Endothelial cell of umbilical vein (primary cell): ENCODE data around the gene BCL11B. TPM values are rescaled to one million over a fixed set of nuclear protein-coding genes. Genes with fewer than 3 reads are reported as not detected.

ENCODE experiments used
- BruUV-seq: library from RNA; stranded (reverse); fragments of 400-500 nt; replicated peaks from 2 replicates; lab custom pipeline; 2021; lab: Mats Ljungman, UMichigan
- CTCF ChIA-PET: fragments of 300-600, 350-600 bp; sonication (Branson Sonifier 250); formaldehyde crosslinking; loops from one replicate; lab custom pipeline; 2021; ENCODE audit warnings: antibody characterized with exemption, inconsistent platforms; lab: Charles Lee
- POLR2A ChIA-PET: fragments of 300-600, 350-600 bp; sonication (Branson Sonifier 250); formaldehyde crosslinking; loops from one replicate; lab custom pipeline; 2021; ENCODE audit warnings: antibody characterized with exemption, inconsistent platforms; lab: Charles Lee
- DNase-seq: peaks from one replicate; pipeline ENCODE4 v3.0.0-alpha.2; 2011; ENCODE audit warnings: low read depth, low spot score
- FAIRE-seq: peaks from 2 replicates; lab custom pipeline; 2011; peaks lifted over from hg19 to GRCh38; lab: Jason Lieb, UNC
- H2AFZ ChIP-seq: 2 replicates; pipeline ENCODE4 v1.6.0; 2012; ENCODE audit warnings: low read depth, low read length, control low read depth, inconsistent platforms
- H3K27ac ChIP-seq: 2 replicates; pipeline ENCODE4 v1.5.1; 2011; ENCODE audit warnings: low read depth, mild to moderate bottlenecking, control low read depth, low read length, moderate library complexity; ENCODE audit not compliant: insufficient read depth
- H3K27me3 ChIP-seq, 2 experiments: 2 replicates each; pipeline versions ENCODE4 v1.6.0 to v1.6.1; 2011; ENCODE audit warnings: low read length in 2 of 2, mixed read lengths in 1 of 2; ENCODE audit not compliant: control insufficient read depth in 2 of 2, insufficient read depth in 2 of 2
- H3K36me3 ChIP-seq, 2 experiments: 2 replicates in 1 of 2; 3 replicates in 1 of 2; pipeline ENCODE4 v1.5.1; 2011; ENCODE audit warnings: low read length in 2 of 2, mild to moderate bottlenecking in 1 of 2, moderate library complexity in 1 of 2; ENCODE audit not compliant: control insufficient read depth in 2 of 2, insufficient read depth in 2 of 2; ENCODE audit errors: extremely low read depth in 1 of 2
- H3K4me1 ChIP-seq: 3 replicates; pipeline ENCODE4 v1.5.1; 2011; ENCODE audit warnings: mild to moderate bottlenecking, low read length; ENCODE audit not compliant: control insufficient read depth, insufficient read depth; ENCODE audit errors: extremely low read depth
- H3K4me2 ChIP-seq: 2 replicates; pipeline ENCODE4 v1.6.1; 2011; ENCODE audit warnings: low read length, control low read depth, mixed read lengths; ENCODE audit not compliant: insufficient read depth
- H3K4me3 ChIP-seq, 3 experiments: fragments of 200-600 bp in 1 of 3; sonication (generic), shearing (Covaris generic) in 1 of 3; replicated peaks in 1 of 3; 2 replicates each; pipeline ENCODE4 v1.5.1; 2011 to 2016; ENCODE audit warnings: control low read depth in 3 of 3, low read length in 3 of 3, mild to moderate bottlenecking in 2 of 3, inconsistent platforms in 1 of 3, low read depth in 1 of 3, moderate library complexity in 1 of 3; ENCODE audit not compliant: insufficient read depth in 1 of 3
- H3K79me2 ChIP-seq: 2 replicates; pipeline ENCODE4 v1.6.0; 2012; ENCODE audit warnings: low read length, inconsistent platforms; ENCODE audit not compliant: control insufficient read depth, insufficient read depth
- H3K9ac ChIP-seq: replicated peaks from 2 replicates; pipeline ENCODE3; 2011; ENCODE audit warnings: low read length, control low read depth; ENCODE audit not compliant: insufficient read depth; ENCODE audit errors: extremely low read depth
- H3K9me1 ChIP-seq: replicated peaks from 3 replicates; pipeline ENCODE4 v1.6.0; 2011; ENCODE audit warnings: mild to moderate bottlenecking, low read length; ENCODE audit not compliant: control insufficient read depth, insufficient read depth; ENCODE audit errors: extremely low read depth
- H3K9me3 ChIP-seq: replicated peaks from 2 replicates; pipeline ENCODE4 v1.5.1; 2012; ENCODE audit warnings: low read length, inconsistent platforms; ENCODE audit not compliant: control insufficient read depth, insufficient read depth
- H4K20me1 ChIP-seq: replicated peaks from 2 replicates; pipeline ENCODE3; 2011; ENCODE audit warnings: mild to moderate bottlenecking, low read length; ENCODE audit not compliant: control insufficient read depth, insufficient read depth; ENCODE audit errors: extremely low read depth
- EZH2 ChIP-seq: IDR thresholded peaks from 2 replicates; pipeline ENCODE4 v1.6.1; 2012; ENCODE audit warnings: borderline replicate concordance, low read depth, mild to moderate bottlenecking, moderate library complexity, low read length, inconsistent platforms; ENCODE audit not compliant: severe bottlenecking
- FOS ChIP-seq: IDR thresholded peaks from 2 replicates; pipeline ENCODE4 v1.6.1; 2011; ENCODE audit warnings: mild to moderate bottlenecking, low read length, moderate library complexity, borderline replicate concordance; ENCODE audit not compliant: insufficient read depth
- GATA2 ChIP-seq: IDR thresholded peaks from 2 replicates; pipeline ENCODE4 v1.7.0; 2011; ENCODE audit warnings: low read depth, mild to moderate bottlenecking, moderate library complexity, mixed read lengths, low read length; ENCODE audit not compliant: insufficient read length, insufficient read depth
- JUN ChIP-seq: IDR thresholded peaks from 2 replicates; pipeline ENCODE4 v1.6.1; 2011; ENCODE audit warnings: borderline replicate concordance, low read depth; ENCODE audit not compliant: insufficient read length, insufficient read depth
- MAX ChIP-seq: IDR thresholded peaks from 2 replicates; pipeline ENCODE4 v1.6.1; 2011; ENCODE audit not compliant: insufficient read depth, insufficient read length
- MYC ChIP-seq: IDR thresholded peaks from one replicate; pipeline ENCODE4 v1.6.1; 2011; ENCODE audit warnings: mild to moderate bottlenecking, low read depth, low read length
- POLR2A ChIP-seq: IDR thresholded peaks from 2 replicates; pipeline ENCODE4 v1.6.1; 2012; ENCODE audit warnings: low read depth, mild to moderate bottlenecking, control low read depth, low read length
- POLR2AphosphoS5 ChIP-seq: IDR thresholded peaks from 2 replicates; pipeline ENCODE4 v1.6.1; 2012; ENCODE audit warnings: low read depth, mild to moderate bottlenecking, control low read depth, low read length, moderate library complexity; ENCODE audit not compliant: insufficient read depth
- dilution Hi-C: fragments of 300-500 bp; cut with MboI; formaldehyde crosslinking; loops from one replicate; pipeline ENCODE4 v1.15.0; 2019; ENCODE audit warnings: low sequenced_read_pairs; ENCODE audit not compliant: extremely low pct_ligation_motif_present
- intact Hi-C: fragments of 100-400 bp; cut with micrococcal nuclease; formaldehyde crosslinking; loops from one replicate; pipeline ENCODE4 v1.10.0; 2022
- polyA plus RNA-seq, 4 experiments: library from polyadenylated mRNA; depleted of rRNA in 3 of 4; stranded (reverse) in 3 of 4; unstranded in 1 of 4; fragments of >200 nt; gene quantifications; 2 replicates each; pipeline versions ENCODE4 v1.2.1 to v1.2.3, GENCODE V29; 2011 to 2012; ENCODE audit warnings: missing spikeins in 1 of 4
- total RNA-seq: library from RNA; stranded (reverse); gene quantifications from 2 replicates; pipeline ENCODE4 v1.2.3, GENCODE V29; 2021
- TF ChIP-seq, protein P1 (sequence below), 2 donors: IDR thresholded peaks; 1 replicate in 1 of 2; 2 replicates in 1 of 2; pipeline ENCODE4 v1.5.1; 2011; ENCODE audit warnings: low read length in 2 of 2, mild to moderate bottlenecking in 2 of 2, moderate library complexity in 2 of 2, control low read depth in 1 of 2, inconsistent platforms in 1 of 2, low read depth in 1 of 2; ENCODE audit not compliant: insufficient read depth in 1 of 2; ENCODE audit errors: extremely low read depth in 1 of 2

Gene BCL11B
- total and polyA plus RNA-seq, 2 donors (not counting 3 experiments of a cell fraction or from before 2014, with no cell fraction given) = 0.03 to 0.07 TPM

DNA sequence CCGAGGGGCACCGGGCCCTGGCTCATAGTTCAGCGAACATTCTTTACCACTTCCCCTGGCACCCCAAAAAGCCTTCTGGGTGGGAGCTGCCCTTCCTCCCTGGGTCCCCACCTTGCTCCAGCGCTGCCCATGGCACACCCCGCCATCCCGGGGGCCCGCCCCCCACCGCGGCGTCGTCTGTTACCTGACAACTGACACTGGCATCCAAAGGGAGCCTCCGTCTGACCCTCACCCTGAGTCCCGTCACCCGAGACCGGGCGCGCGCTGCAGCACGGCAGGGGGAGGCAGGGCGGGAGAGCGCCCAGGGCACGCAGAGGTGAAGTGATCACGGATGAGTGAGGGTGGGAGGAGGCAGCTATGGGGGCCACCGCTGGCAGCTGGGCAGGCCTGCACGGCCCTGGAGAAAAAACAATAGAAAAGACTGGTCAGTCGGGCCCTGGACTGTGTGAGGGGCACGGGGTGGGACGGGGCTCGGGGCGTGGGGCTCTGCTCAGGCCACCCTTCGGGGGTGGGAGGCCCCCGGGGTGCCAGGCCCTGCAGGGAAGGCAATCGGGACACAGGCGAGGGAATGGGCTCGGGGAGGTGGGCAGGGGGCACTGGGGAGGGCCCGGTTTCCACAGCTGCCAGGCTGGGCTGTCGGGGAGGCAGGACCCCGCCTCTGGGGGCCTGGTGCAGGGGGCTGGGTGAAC, 40.7 kb downstream of the BCL11B start:
- H3K9me1 ChIP-seq = no peaks in the 10 kb centered on the region
- H3K27ac ChIP-seq = no peak overlapping the region
- no peak overlapping the region for H2AFZ ChIP-seq
- peaks cover under 1% of the 10 kb centered on the region for H3K9me3 ChIP-seq
- H3K36me3 ChIP-seq = no peaks in the 10 kb centered on the region
- CTCF ChIA-PET = no interaction called here
- BruUV-seq = no TSS peak
- dilution Hi-C loops (no loop called here), intact Hi-C loops (no loop called here)
- H4K20me1 ChIP-seq = no peaks in the 10 kb centered on the region
- no peak overlapping the region for H3K4me2 ChIP-seq
- no peaks in the 10 kb centered on the region for H3K27me3 ChIP-seq
- no peak overlapping the region for H3K4me3 ChIP-seq
- H3K9ac ChIP-seq = no peak overlapping the region
- TF ChIP-seq POLR2AphosphoS5 = no peak
- TF ChIP-seq JUN = no peak
- TF ChIP-seq EZH2 = no peak
- no peak for TF ChIP-seq MYC
- no peak for TF ChIP-seq FOS
- TF ChIP-seq MAX = no peak
- TF ChIP-seq, protein P1, sequence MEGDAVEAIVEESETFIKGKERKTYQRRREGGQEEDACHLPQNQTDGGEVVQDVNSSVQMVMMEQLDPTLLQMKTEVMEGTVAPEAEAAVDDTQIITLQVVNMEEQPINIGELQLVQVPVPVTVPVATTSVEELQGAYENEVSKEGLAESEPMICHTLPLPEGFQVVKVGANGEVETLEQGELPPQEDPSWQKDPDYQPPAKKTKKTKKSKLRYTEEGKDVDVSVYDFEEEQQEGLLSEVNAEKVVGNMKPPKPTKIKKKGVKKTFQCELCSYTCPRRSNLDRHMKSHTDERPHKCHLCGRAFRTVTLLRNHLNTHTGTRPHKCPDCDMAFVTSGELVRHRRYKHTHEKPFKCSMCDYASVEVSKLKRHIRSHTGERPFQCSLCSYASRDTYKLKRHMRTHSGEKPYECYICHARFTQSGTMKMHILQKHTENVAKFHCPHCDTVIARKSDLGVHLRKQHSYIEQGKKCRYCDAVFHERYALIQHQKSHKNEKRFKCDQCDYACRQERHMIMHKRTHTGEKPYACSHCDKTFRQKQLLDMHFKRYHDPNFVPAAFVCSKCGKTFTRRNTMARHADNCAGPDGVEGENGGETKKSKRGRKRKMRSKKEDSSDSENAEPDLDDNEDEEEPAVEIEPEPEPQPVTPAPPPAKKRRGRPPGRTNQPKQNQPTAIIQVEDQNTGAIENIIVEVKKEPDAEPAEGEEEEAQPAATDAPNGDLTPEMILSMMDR (IDR thresholded peaks at IDR 0.05; ENCODE audit: extremely low read depth in 1 of 2, insufficient read depth in 1 of 2, low read depth in 1 of 2, low read length in 2 of 2) = no peak
- no peak for TF ChIP-seq POLR2A
- TF ChIP-seq GATA2 = no peak
- H3K4me1 ChIP-seq = no peaks in the 10 kb centered on the region
- POLR2A ChIA-PET = no interaction called here
- FAIRE-seq (no peak), DNase-seq (no peak)
- no peaks in the 10 kb centered on the region for H3K79me2 ChIP-seq
